Neural progenitor cell (in vitro differentiated cells): ENCODE results near the gene GRIK3. TPM values are rescaled to one million over a fixed set of nuclear protein-coding genes. Genes with fewer than 3 reads are reported as not detected.

Experiments used
- DNase-seq: peaks from one replicate; pipeline ENCODE4 v3.0.0-alpha.2; 2016; ENCODE audit warnings: low spot score
- H2AFZ ChIP-seq: fragments of 200-600 bp; sonication (generic); replicated peaks from 2 replicates; pipeline ENCODE4 v1.6.1; 2016; ENCODE audit warnings: antibody characterized with exemption
- H3F3A ChIP-seq: fragments of 200-600 bp; sonication (generic); 2 replicates; pipeline ENCODE4 v1.6.1; 2016; ENCODE audit warnings: antibody characterized with exemption, low read depth
- H3K27ac ChIP-seq: fragments of 200-600 bp; sonication (generic); 2 replicates; pipeline ENCODE4 v1.5.1; 2016; ENCODE audit warnings: mild to moderate bottlenecking
- H3K27me3 ChIP-seq: fragments of 200-600 bp; sonication (generic); 2 replicates; pipeline ENCODE4 v1.6.1; 2016; ENCODE audit warnings: mild to moderate bottlenecking, moderate library complexity
- H3K36me3 ChIP-seq: fragments of 200-600 bp; sonication (generic); 2 replicates; pipeline ENCODE4 v1.5.1; 2016
- H3K4me1 ChIP-seq: fragments of 200-600 bp; sonication (generic); 2 replicates; pipeline ENCODE4 v1.6.1; 2016; ENCODE audit warnings: mixed run types
- H3K4me2 ChIP-seq: fragments of 200-600 bp; sonication (generic); 2 replicates; pipeline ENCODE4 v1.6.1; 2016
- H3K4me3 ChIP-seq: fragments of 200-600 bp; sonication (generic); 2 replicates; pipeline ENCODE4 v1.5.1; 2016
- H3K79me2 ChIP-seq: fragments of 200-600 bp; sonication (generic); 2 replicates; pipeline ENCODE4 v1.6.1; 2016; ENCODE audit warnings: low read depth
- H3K9ac ChIP-seq: fragments of 200-600 bp; sonication (generic); 2 replicates; pipeline ENCODE4 v1.6.1; 2016
- H3K9me3 ChIP-seq: fragments of 200-600 bp; sonication (generic); 2 replicates; pipeline ENCODE4 v1.5.1; 2016; ENCODE audit warnings: low read depth
- H4K20me1 ChIP-seq: fragments of 200-600 bp; sonication (generic); 2 replicates; pipeline ENCODE4 v1.6.1; 2016; ENCODE audit warnings: low read depth
- H3K27ac Mint-ChIP-seq: 3 replicates; pipeline ENCODE4 v1.8.0; 2021; ENCODE audit warnings: mixed read lengths
- H3K27me3 Mint-ChIP-seq: 2 replicates; pipeline ENCODE4 v1.8.0; 2022; ENCODE audit warnings: low read depth, mild to moderate bottlenecking, inconsistent platforms, moderate library complexity, mixed read lengths; ENCODE audit not compliant: insufficient read depth
- H3K36me3 Mint-ChIP-seq: 3 replicates; pipeline ENCODE4 v1.8.0; 2021; ENCODE audit warnings: mixed read lengths
- H3K4me1 Mint-ChIP-seq: 3 replicates; pipeline ENCODE4 v1.8.0; 2021; ENCODE audit warnings: mixed read lengths
- H3K4me3 Mint-ChIP-seq: 3 replicates; pipeline ENCODE4 v1.8.0; 2021; ENCODE audit warnings: mild to moderate bottlenecking, moderate library complexity, mixed read lengths
- H3K9me3 Mint-ChIP-seq: 3 replicates; pipeline ENCODE4 v1.8.0; 2020; ENCODE audit warnings: mixed read lengths
- CTCF ChIP-seq: fragments of 200-600 bp; sonication (generic); IDR thresholded peaks from 2 replicates; pipeline ENCODE4 v1.5.1; 2017; ENCODE audit warnings: antibody characterized with exemption, mild to moderate bottlenecking
- EZH2 ChIP-seq: fragments of 200-600 bp; sonication (generic); IDR thresholded peaks from 2 replicates; pipeline ENCODE4 v1.6.1; 2017; ENCODE audit warnings: antibody characterized with exemption, mild to moderate bottlenecking, moderate library complexity
- EZH2phosphoT487 ChIP-seq: fragments of 200-600 bp; sonication (generic); IDR thresholded peaks from 2 replicates; pipeline ENCODE4 v1.6.1; 2017; ENCODE audit warnings: antibody characterized with exemption
- total RNA-seq: library from RNA; depleted of rRNA; stranded (reverse); fragments of >200 nt; gene quantifications from 2 replicates; pipeline ENCODE4 v1.2.3, GENCODE V29; 2015; ENCODE audit warnings: low replicate concordance

Gene GRIK3
- total RNA-seq, 1 donor from 2014 or later = 1.7 TPM

GRCh38 chr1:36965275-36966159, 68.8 kb downstream of the GRIK3 start:
- Mint-ChIP-seq H3K27ac (no peak overlapping the region), H3K27me3 (peaks cover 9% of the 10 kb centered on the region), H3K9me3 (no peaks in the 10 kb centered on the region), H3K36me3 (no peaks in the 10 kb centered on the region), H3K4me1 (no peaks in the 10 kb centered on the region), H3K4me3 (no peak overlapping the region)
- no peaks in the 10 kb centered on the region for H3K79me2 ChIP-seq
- H3K27me3 ChIP-seq = no peaks in the 10 kb centered on the region
- H3K4me2 ChIP-seq = no peak overlapping the region
- H3K36me3 ChIP-seq = no peaks in the 10 kb centered on the region
- TF ChIP-seq EZH2 (no peak), CTCF (no peak), EZH2phosphoT487 (no peak)
- no peak overlapping the region for H3K4me3 ChIP-seq
- H4K20me1 ChIP-seq = peaks cover 3% of the 10 kb centered on the region
- H3K9me3 ChIP-seq = no peaks in the 10 kb centered on the region
- no peak for DNase-seq
- no peaks in the 10 kb centered on the region for H3K4me1 ChIP-seq
- H3K27ac ChIP-seq = no peak overlapping the region
- no peak overlapping the region for H3K9ac ChIP-seq
- no peak overlapping the region for H2AFZ ChIP-seq
- H3F3A ChIP-seq = no peaks in the 10 kb centered on the region

DNA sequence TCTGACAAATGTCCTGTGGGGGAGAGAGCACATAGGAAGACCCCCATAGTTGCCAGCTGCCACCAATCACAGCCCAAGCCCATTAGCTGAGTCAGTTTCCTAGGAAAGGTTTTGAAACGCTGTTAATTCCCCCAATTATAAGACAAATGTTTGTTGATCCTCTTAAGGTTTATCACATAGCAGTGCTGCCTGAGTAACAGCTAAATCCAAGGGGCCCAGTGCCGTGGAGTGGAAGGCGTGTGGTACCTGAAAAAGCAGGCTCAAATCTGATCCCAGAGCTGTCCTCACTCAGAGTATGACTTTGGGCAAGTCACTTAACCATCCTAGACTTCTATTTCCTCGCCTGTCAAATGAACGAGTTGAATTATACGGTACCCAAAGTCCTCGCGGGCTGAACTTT, 69.5 kb downstream of the GRIK3 start:
- no peak for DNase-seq
- TF ChIP-seq CTCF (no peak), EZH2 (no peak), EZH2phosphoT487 (no peak)
- Histone ChIP-seq H3K36me3 (no peaks in the 10 kb centered on the region), H3K27ac (no peak overlapping the region), H3K79me2 (no peaks in the 10 kb centered on the region), H3K27me3 (no peaks in the 10 kb centered on the region), H3K9me3 (no peaks in the 10 kb centered on the region), H2AFZ (no peak overlapping the region), H3K4me1 (no peaks in the 10 kb centered on the region), H3K4me3 (no peak overlapping the region), H4K20me1 (peaks cover 3% of the 10 kb centered on the region), H3K9ac (no peak overlapping the region), H3F3A (no peaks in the 10 kb centered on the region), H3K4me2 (no peak overlapping the region)
- no peak overlapping the region for H3K27ac Mint-ChIP-seq
- H3K4me3 Mint-ChIP-seq = no peak overlapping the region
- H3K9me3 Mint-ChIP-seq = no peaks in the 10 kb centered on the region
- peaks cover 13% of the 10 kb centered on the region for H3K27me3 Mint-ChIP-seq
- no peaks in the 10 kb centered on the region for H3K4me1 Mint-ChIP-seq
- H3K36me3 Mint-ChIP-seq = no peaks in the 10 kb centered on the region

DNA sequence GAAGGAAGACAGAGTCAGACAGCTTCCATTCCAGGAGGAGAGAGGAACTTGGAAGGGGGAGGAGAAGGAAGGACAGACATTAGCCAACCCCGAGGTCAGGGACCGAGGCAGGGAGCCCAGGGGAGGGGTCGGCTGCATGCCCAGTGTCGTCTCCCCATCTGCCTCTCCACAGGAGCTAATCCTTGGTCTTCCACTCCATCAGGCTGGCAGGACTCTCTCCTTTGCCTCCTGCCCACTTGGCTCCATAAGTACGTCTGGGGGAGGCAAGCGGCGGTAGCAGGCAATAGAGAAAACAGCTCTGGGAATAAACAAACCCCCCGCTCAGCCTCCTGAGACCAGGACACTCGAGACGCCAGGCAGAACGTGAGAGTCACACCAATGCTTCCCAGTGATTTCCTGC, 71.3 kb downstream of the GRIK3 start:
- Histone ChIP-seq H3K9ac (no peak overlapping the region), H3K9me3 (no peaks in the 10 kb centered on the region), H3K4me1 (no peaks in the 10 kb centered on the region), H3K27me3 (no peaks in the 10 kb centered on the region), H3K4me3 (no peak overlapping the region), H3F3A (no peaks in the 10 kb centered on the region), H2AFZ (no peak overlapping the region), H3K79me2 (no peaks in the 10 kb centered on the region), H3K27ac (no peak overlapping the region), H4K20me1 (peaks cover 3% of the 10 kb centered on the region), H3K36me3 (no peaks in the 10 kb centered on the region), H3K4me2 (no peak overlapping the region)
- Mint-ChIP-seq H3K4me1 (no peaks in the 10 kb centered on the region), H3K27me3 (peaks cover 13% of the 10 kb centered on the region), H3K36me3 (no peaks in the 10 kb centered on the region), H3K27ac (no peak overlapping the region), H3K4me3 (no peak overlapping the region), H3K9me3 (no peaks in the 10 kb centered on the region)
- no peak for TF ChIP-seq EZH2
- TF ChIP-seq EZH2phosphoT487 = no peak
- no peak for TF ChIP-seq CTCF
- DNase-seq = no peak
